ENCODE results near the gene RFT1.

Gene RFT1

DNA sequence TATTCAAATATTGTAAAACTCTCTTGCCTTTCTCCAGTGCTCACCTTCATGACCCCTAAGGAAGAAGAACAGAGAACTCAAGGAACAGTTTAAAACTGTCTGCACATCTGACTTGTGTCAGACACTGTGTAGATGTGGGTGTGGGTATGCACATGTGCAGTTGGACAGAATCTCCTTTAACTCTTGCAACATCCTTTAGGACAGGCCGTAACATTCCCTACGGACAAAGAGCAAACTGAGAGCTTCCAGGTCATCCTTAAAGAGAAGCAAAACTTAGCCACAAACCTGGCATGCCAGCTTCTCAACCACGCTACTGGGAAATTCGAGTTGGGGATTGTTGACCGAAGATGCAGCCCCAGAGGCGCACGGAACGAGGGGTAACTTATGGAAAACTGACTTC is 80.2 kb downstream of the RFT1 start:
- no peaks in the 10 kb centered on the region for H3K36me3 ChIP-seq (ENCODE audit: control insufficient read depth, low read length)
- H3K9me3 ChIP-seq (ENCODE audit: control insufficient read depth, insufficient read depth, low read length) = no peaks in the 10 kb centered on the region
- no peak overlapping the region for H3K27ac ChIP-seq (ENCODE audit: low read depth, low read length)
- H3F3A ChIP-seq (ENCODE audit: control insufficient read depth, insufficient read depth) = peaks cover 13% of the 10 kb centered on the region
- H3K27me3 ChIP-seq (ENCODE audit: control insufficient read depth, low read length) = peaks cover 19% of the 10 kb centered on the region
- no peak overlapping the region for H3K4me2 ChIP-seq (ENCODE audit: low read length)
- H3K79me2 ChIP-seq (ENCODE audit: control insufficient read depth, low read length) = no peaks in the 10 kb centered on the region
- H3K9me2 ChIP-seq (replicated peaks; ENCODE audit: control insufficient read depth, low read length) = no peaks in the 10 kb centered on the region
- peaks cover 12% of the 10 kb centered on the region for H3K4me1 ChIP-seq (ENCODE audit: control insufficient read depth, low read length)
- TF ChIP-seq, protein P1, sequence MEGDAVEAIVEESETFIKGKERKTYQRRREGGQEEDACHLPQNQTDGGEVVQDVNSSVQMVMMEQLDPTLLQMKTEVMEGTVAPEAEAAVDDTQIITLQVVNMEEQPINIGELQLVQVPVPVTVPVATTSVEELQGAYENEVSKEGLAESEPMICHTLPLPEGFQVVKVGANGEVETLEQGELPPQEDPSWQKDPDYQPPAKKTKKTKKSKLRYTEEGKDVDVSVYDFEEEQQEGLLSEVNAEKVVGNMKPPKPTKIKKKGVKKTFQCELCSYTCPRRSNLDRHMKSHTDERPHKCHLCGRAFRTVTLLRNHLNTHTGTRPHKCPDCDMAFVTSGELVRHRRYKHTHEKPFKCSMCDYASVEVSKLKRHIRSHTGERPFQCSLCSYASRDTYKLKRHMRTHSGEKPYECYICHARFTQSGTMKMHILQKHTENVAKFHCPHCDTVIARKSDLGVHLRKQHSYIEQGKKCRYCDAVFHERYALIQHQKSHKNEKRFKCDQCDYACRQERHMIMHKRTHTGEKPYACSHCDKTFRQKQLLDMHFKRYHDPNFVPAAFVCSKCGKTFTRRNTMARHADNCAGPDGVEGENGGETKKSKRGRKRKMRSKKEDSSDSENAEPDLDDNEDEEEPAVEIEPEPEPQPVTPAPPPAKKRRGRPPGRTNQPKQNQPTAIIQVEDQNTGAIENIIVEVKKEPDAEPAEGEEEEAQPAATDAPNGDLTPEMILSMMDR (IDR thresholded peaks at IDR 0.05; ENCODE audit: low read depth, low read length, poor library complexity, severe bottlenecking) = no peak
- no peak for TF ChIP-seq EZH2phosphoT487 (IDR thresholded peaks at IDR 0.05; ENCODE audit: borderline replicate concordance, low read length)
- H3K4me3 ChIP-seq (ENCODE audit: low read length) = no peak overlapping the region
- no peaks in the 10 kb centered on the region for H4K20me1 ChIP-seq (ENCODE audit: control insufficient read depth, insufficient read depth, low read depth, low read length)

GRCh38 chr3:53046171-53047170 is 83.8 kb downstream of the RFT1 start:
- Histone ChIP-seq H3K4me1 (ENCODE audit: control insufficient read depth, low read length) (peaks cover 35% of the 10 kb centered on the region), H3K9me3 (ENCODE audit: control insufficient read depth, insufficient read depth, low read length) (no peaks in the 10 kb centered on the region), H3K4me2 (ENCODE audit: low read length) (peak overlapping the region; percentile 89), H3K4me3 (ENCODE audit: low read length) (peak overlapping the region; percentile 86), H3K9me2 (replicated peaks; ENCODE audit: control insufficient read depth, low read length) (no peaks in the 10 kb centered on the region), H4K20me1 (ENCODE audit: control insufficient read depth, insufficient read depth, low read depth, low read length) (peaks cover 10% of the 10 kb centered on the region; the same call in 1 of the 2 replicates), H3K27ac (ENCODE audit: low read depth, low read length) (no peak overlapping the region), H3F3A (ENCODE audit: control insufficient read depth, insufficient read depth) (peaks cover 29% of the 10 kb centered on the region), H3K36me3 (ENCODE audit: control insufficient read depth, low read length) (no peaks in the 10 kb centered on the region), H3K27me3 (ENCODE audit: control insufficient read depth, low read length) (peaks cover 26% of the 10 kb centered on the region), H3K79me2 (ENCODE audit: control insufficient read depth, low read length) (peaks cover 27% of the 10 kb centered on the region)
- TF ChIP-seq, protein P1 (IDR thresholded peaks at IDR 0.05; ENCODE audit: low read depth, low read length, poor library complexity, severe bottlenecking) = peak; percentile 67
- TF ChIP-seq EZH2phosphoT487 (IDR thresholded peaks at IDR 0.05; ENCODE audit: borderline replicate concordance, low read length) = no peak

GRCh38 chr3:53045518-53046170 is 84.6 kb downstream of the RFT1 start, which contains the start of gene SFMBT1:
Gene SFMBT1, minus strand, starts transcription at chr3:53046073. Its CDS starts 76,945 bp downstream, at chr3:52969128.
- Histone ChIP-seq H3K27ac (ENCODE audit: low read depth, low read length) (peak within 1 kb of the TSS; percentile 55), H3K4me1 (ENCODE audit: control insufficient read depth, low read length) (peaks cover 36% of the 10 kb centered on the region), H4K20me1 (ENCODE audit: control insufficient read depth, insufficient read depth, low read depth, low read length) (peaks cover 10% of the 10 kb centered on the region; the same call in 1 of the 2 replicates), H3K4me2 (ENCODE audit: low read length) (peak within 1 kb of the TSS; percentile 89), H3K9me3 (ENCODE audit: control insufficient read depth, insufficient read depth, low read length) (no peaks in the 10 kb centered on the region), H3F3A (ENCODE audit: control insufficient read depth, insufficient read depth) (peaks cover 29% of the 10 kb centered on the region), H3K79me2 (ENCODE audit: control insufficient read depth, low read length) (peaks cover 33% of the 10 kb centered on the region), H3K9me2 (replicated peaks; ENCODE audit: control insufficient read depth, low read length) (no peaks in the 10 kb centered on the region), H3K4me3 (ENCODE audit: low read length) (peak within 1 kb of the TSS; percentile 86), H3K36me3 (ENCODE audit: control insufficient read depth, low read length) (no peaks in the 10 kb centered on the region), H3K27me3 (ENCODE audit: control insufficient read depth, low read length) (peaks cover 26% of the 10 kb centered on the region)
- TF ChIP-seq, protein P1 (IDR thresholded peaks at IDR 0.05; ENCODE audit: low read depth, low read length, poor library complexity, severe bottlenecking) = no peak
- TF ChIP-seq EZH2phosphoT487 (IDR thresholded peaks at IDR 0.05; ENCODE audit: borderline replicate concordance, low read length) = no peak

All from DOHH2 (cell line).